ENCODE data around the gene HTT. TPM values are rescaled to one million over a fixed set of nuclear protein-coding genes. Genes with fewer than 3 reads are reported as not detected.

Gene HTT
- polyA plus RNA-seq, 1 donor (not counting 4 experiments of a cell fraction or from before 2014, with no cell fraction given), result 16.2 TPM

- no peak overlapping the region for H3K27ac ChIP-seq (ENCODE audit: control insufficient read depth, insufficient read depth, low read length)
- dilution Hi-C loops (cut with MboI; ENCODE audit: extremely low pct_ligation_motif_present, low sequenced_read_pairs), result no loop called here
- H4K20me1 ChIP-seq (ENCODE audit: control insufficient read depth, extremely low read depth, insufficient read depth, low read length), result no peaks in the 10 kb centered on the region
- DNase-seq (ENCODE audit: low read depth, low spot score) (no peak), FAIRE-seq (no peak)
- H3K4me3 ChIP-seq (ENCODE audit: control insufficient read depth in 2 of 3, extremely low read depth in 1 of 3, insufficient read depth in 2 of 3, low read depth in 1 of 3, low read length in 3 of 3), result no peak overlapping the region
- H3K4me2 ChIP-seq (ENCODE audit: control insufficient read depth, extremely low read depth, insufficient read depth, low read depth, low read length), result no peak overlapping the region
- H3K9ac ChIP-seq (ENCODE audit: control insufficient read depth, extremely low read depth, insufficient read depth, low read length), result no peak overlapping the region
- TF ChIP-seq EZH2 (IDR thresholded peaks at IDR 0.05; ENCODE audit: low read length), result no peak
- TF ChIP-seq CTCF (optimal IDR thresholded peaks at IDR 0.05 in 1 of 3, IDR thresholded peaks at IDR 0.05 in 1 of 3, conservative IDR thresholded peaks at IDR 0.05 in 1 of 3; ENCODE audit: extremely low read depth in 1 of 3, insufficient read depth in 2 of 3, low read length in 3 of 3), result no peak
- H3K9me1 ChIP-seq (ENCODE audit: control insufficient read depth, extremely low read depth, insufficient read depth, low read length), result no peaks in the 10 kb centered on the region
- H3K27me3 ChIP-seq (ENCODE audit: control insufficient read depth, extremely low read depth, insufficient read depth, low read length), result no peaks in the 10 kb centered on the region
- no peak overlapping the region for H2AFZ ChIP-seq (ENCODE audit: control insufficient read depth, low read length)
- H3K9me3 ChIP-seq (ENCODE audit: control insufficient read depth, low read depth, low read length), result no peaks in the 10 kb centered on the region
- H3K79me2 ChIP-seq (ENCODE audit: control insufficient read depth, insufficient read depth, low read length), result no peaks in the 10 kb centered on the region
- H3K4me1 ChIP-seq (ENCODE audit: control insufficient read depth, extremely low read depth, insufficient read depth, low read length), result no peaks in the 10 kb centered on the region
- peaks cover 22 to 28% of the 10 kb centered on the region in 2 experiments for H3K36me3 ChIP-seq (ENCODE audit: control insufficient read depth in 2 of 2, extremely low read depth in 1 of 2, insufficient read depth in 2 of 2, low read length in 2 of 2)
Measured at GRCh38 chr4:3239303-3239702, 164.8 kb downstream of the HTT start.

GRCh38 chr4:3239998-3240920, 165.8 kb downstream of the HTT start:
- H2AFZ ChIP-seq (ENCODE audit: control insufficient read depth, low read length), result no peak overlapping the region
- H3K4me3 ChIP-seq (ENCODE audit: control insufficient read depth in 2 of 3, extremely low read depth in 1 of 3, insufficient read depth in 2 of 3, low read depth in 1 of 3, low read length in 3 of 3), result no peak overlapping the region
- H3K9me3 ChIP-seq (ENCODE audit: control insufficient read depth, low read depth, low read length), result no peaks in the 10 kb centered on the region
- TF ChIP-seq EZH2 (IDR thresholded peaks at IDR 0.05; ENCODE audit: low read length) (no peak), CTCF (optimal IDR thresholded peaks at IDR 0.05 in 1 of 3, IDR thresholded peaks at IDR 0.05 in 1 of 3, conservative IDR thresholded peaks at IDR 0.05 in 1 of 3; ENCODE audit: extremely low read depth in 1 of 3, insufficient read depth in 2 of 3, low read length in 3 of 3) (no peak)
- no peak overlapping the region for H3K9ac ChIP-seq (ENCODE audit: control insufficient read depth, extremely low read depth, insufficient read depth, low read length)
- no peaks in the 10 kb centered on the region for H4K20me1 ChIP-seq (ENCODE audit: control insufficient read depth, extremely low read depth, insufficient read depth, low read length)
- FAIRE-seq (no peak), DNase-seq (ENCODE audit: low read depth, low spot score) (no peak)
- H3K9me1 ChIP-seq (ENCODE audit: control insufficient read depth, extremely low read depth, insufficient read depth, low read length), result no peaks in the 10 kb centered on the region
- H3K27ac ChIP-seq (ENCODE audit: control insufficient read depth, insufficient read depth, low read length), result no peak overlapping the region
- H3K4me1 ChIP-seq (ENCODE audit: control insufficient read depth, extremely low read depth, insufficient read depth, low read length), result no peaks in the 10 kb centered on the region
- dilution Hi-C loops (cut with MboI; ENCODE audit: extremely low pct_ligation_motif_present, low sequenced_read_pairs), result no loop called here
- H3K27me3 ChIP-seq (ENCODE audit: control insufficient read depth, extremely low read depth, insufficient read depth, low read length), result no peaks in the 10 kb centered on the region
- H3K79me2 ChIP-seq (ENCODE audit: control insufficient read depth, insufficient read depth, low read length), result no peaks in the 10 kb centered on the region
- H3K4me2 ChIP-seq (ENCODE audit: control insufficient read depth, extremely low read depth, insufficient read depth, low read depth, low read length), result no peak overlapping the region
- peaks cover 21 to 27% of the 10 kb centered on the region in 2 experiments for H3K36me3 ChIP-seq (ENCODE audit: control insufficient read depth in 2 of 2, extremely low read depth in 1 of 2, insufficient read depth in 2 of 2, low read length in 2 of 2)
